Esophagus muscularis mucosa (tissue), 4 donors: Measurements from ENCODE around the gene LIMCH1.

ENCODE experiments used
- EP300 ChIP-seq: sonication (generic); formaldehyde crosslinking; IDR thresholded peaks from one replicate; pipeline ENCODE4 v1.6.1; 2017; ENCODE audit warnings: antibody characterized with exemption
- POLR2A ChIP-seq: fragments of 450-650 bp; IDR thresholded peaks from one replicate; pipeline ENCODE4 v1.6.1; 2017; ENCODE audit warnings: antibody characterized with exemption, moderate library complexity, mild to moderate bottlenecking, low read depth
- TF ChIP-seq, protein P1 (sequence below), 3 experiments: fragments of 200-600 bp in 2 of 3; fragments of 450-650 bp in 1 of 3; sonication (generic) in 2 of 3; IDR thresholded peaks; one replicate each; pipeline ENCODE4 v1.5.1; 2017 to 2019; ENCODE audit warnings: antibody characterized with exemption in 3 of 3, mild to moderate bottlenecking in 2 of 3, moderate library complexity in 1 of 3

DNA sequence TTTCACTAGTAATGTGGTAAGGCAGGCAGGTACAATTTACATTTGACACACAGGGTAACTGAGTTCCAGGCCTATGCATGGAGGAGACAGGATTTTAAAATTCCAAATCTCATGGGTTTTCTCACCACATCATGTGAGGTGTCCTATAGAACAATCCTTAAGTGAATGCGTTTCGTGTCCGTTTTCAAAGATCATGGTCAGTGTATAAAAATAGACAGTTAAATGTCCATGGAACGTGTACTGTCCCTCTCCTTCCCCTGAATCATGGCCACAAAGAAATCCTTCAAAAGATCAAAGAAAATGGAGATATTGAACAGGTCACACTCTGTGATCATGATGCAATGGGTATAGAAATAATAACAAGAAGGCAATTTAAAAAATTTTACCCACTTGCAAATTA lies 42.0 kb downstream of the LIMCH1 start:
- TF ChIP-seq, protein P1, sequence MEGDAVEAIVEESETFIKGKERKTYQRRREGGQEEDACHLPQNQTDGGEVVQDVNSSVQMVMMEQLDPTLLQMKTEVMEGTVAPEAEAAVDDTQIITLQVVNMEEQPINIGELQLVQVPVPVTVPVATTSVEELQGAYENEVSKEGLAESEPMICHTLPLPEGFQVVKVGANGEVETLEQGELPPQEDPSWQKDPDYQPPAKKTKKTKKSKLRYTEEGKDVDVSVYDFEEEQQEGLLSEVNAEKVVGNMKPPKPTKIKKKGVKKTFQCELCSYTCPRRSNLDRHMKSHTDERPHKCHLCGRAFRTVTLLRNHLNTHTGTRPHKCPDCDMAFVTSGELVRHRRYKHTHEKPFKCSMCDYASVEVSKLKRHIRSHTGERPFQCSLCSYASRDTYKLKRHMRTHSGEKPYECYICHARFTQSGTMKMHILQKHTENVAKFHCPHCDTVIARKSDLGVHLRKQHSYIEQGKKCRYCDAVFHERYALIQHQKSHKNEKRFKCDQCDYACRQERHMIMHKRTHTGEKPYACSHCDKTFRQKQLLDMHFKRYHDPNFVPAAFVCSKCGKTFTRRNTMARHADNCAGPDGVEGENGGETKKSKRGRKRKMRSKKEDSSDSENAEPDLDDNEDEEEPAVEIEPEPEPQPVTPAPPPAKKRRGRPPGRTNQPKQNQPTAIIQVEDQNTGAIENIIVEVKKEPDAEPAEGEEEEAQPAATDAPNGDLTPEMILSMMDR (IDR thresholded peaks at IDR 0.05): no peak
- no peak for TF ChIP-seq POLR2A
- no peak for TF ChIP-seq EP300
